ENCODE measurements around the gene TTC38. TPM values are rescaled to one million over a fixed set of nuclear protein-coding genes. Genes with fewer than 3 reads are reported as not detected.

The TTC38 gene
- total and polyA plus RNA-seq, 12 donors: 24.0 to 111 (median 39.7) TPM

- Histone ChIP-seq H3K27me3 (no peaks in the 10 kb centered on the region), H3K9me3 (replicated peaks in 1 of 3) (no peaks in the 10 kb centered on the region), H3K27ac (no peak overlapping the region), H3K4me3 (no peak overlapping the region), H3K36me3 (replicated peaks in 1 of 2) (no peaks in the 10 kb centered on the region), H3K4me1 (replicated peaks in 1 of 2) (no peaks in the 10 kb centered on the region)
- TF ChIP-seq CTCF (IDR thresholded peaks at IDR 0.05): no peak
- TF ChIP-seq POLR2A (IDR thresholded peaks at IDR 0.05): no peak
- DNase-seq: no peak
- 92 to 96% (median 95%) methylated on average over 9 to 14 of the region's 14 CpGs for WGBS, 4 donors
- intact Hi-C loops (cut with DNase I): no loop called here
Observed at GRCh38 chr22:46320166-46320710, 52.4 kb downstream of the TTC38 start.

- Histone ChIP-seq H3K27ac (no peak overlapping the region), H3K27me3 (no peaks in the 10 kb centered on the region), H3K36me3 (replicated peaks in 1 of 2) (no peaks in the 10 kb centered on the region), H3K4me3 (no peak overlapping the region), H3K4me1 (replicated peaks in 1 of 2) (no peaks in the 10 kb centered on the region), H3K9me3 (replicated peaks in 1 of 3) (no peaks in the 10 kb centered on the region)
- DNase-seq: no peak
- intact Hi-C loops (cut with DNase I): no loop called here
- WGBS, 4 donors: 97 to 98% (median 97%) methylated on average over 20 of the region's 20 CpGs
- no peak for TF ChIP-seq POLR2A (IDR thresholded peaks at IDR 0.05)
- TF ChIP-seq CTCF (IDR thresholded peaks at IDR 0.05): no peak
Observed at GRCh38 chr22:46320716-46321386, 53.0 kb downstream of the TTC38 start.

GRCh38 chr22:46322711-46323110 is 54.9 kb downstream of the TTC38 start:
- intact Hi-C loops (cut with DNase I): no loop called here
- no peak overlapping the region for H3K27ac ChIP-seq
- no peak for TF ChIP-seq CTCF (IDR thresholded peaks at IDR 0.05)
- no peak for TF ChIP-seq POLR2A (IDR thresholded peaks at IDR 0.05)
- H3K4me3 ChIP-seq: no peak overlapping the region
- WGBS, 4 donors: 93 to 98% (median 96%) methylated on average over 13 to 15 of the region's 15 CpGs
- H3K27me3 ChIP-seq: no peaks in the 10 kb centered on the region
- H3K36me3 ChIP-seq (replicated peaks in 1 of 2): no peaks in the 10 kb centered on the region
- H3K9me3 ChIP-seq (replicated peaks in 1 of 3): no peaks in the 10 kb centered on the region
- H3K4me1 ChIP-seq (replicated peaks in 1 of 2): no peaks in the 10 kb centered on the region
- no peak for DNase-seq

GRCh38 chr22:46323162-46323561 is 55.4 kb downstream of the TTC38 start:
- Histone ChIP-seq H3K9me3 (replicated peaks in 1 of 3) (no peaks in the 10 kb centered on the region), H3K36me3 (replicated peaks in 1 of 2) (no peaks in the 10 kb centered on the region), H3K4me3 (no peak overlapping the region), H3K27ac (no peak overlapping the region), H3K4me1 (replicated peaks in 1 of 2) (no peaks in the 10 kb centered on the region), H3K27me3 (no peaks in the 10 kb centered on the region)
- DNase-seq: no peak
- TF ChIP-seq POLR2A (IDR thresholded peaks at IDR 0.05): no peak
- intact Hi-C loops (cut with DNase I): no loop called here
- 95 to 98% (median 97%) methylated on average over 16 to 19 of the region's 19 CpGs for WGBS, 4 donors
